MG63 (cell line): ENCODE measurements around the gene MS4A3. TPM values are rescaled to one million over a fixed set of nuclear protein-coding genes. Genes with fewer than 3 reads are reported as not detected.
"Not testable (repeated sequence)": the region's sequence is repeated elsewhere in the genome, so short reads cannot be mapped to it uniquely, and the experiment has no call there.

Experiments
- DNase-seq: peaks from one replicate; pipeline ENCODE4 v3.0.0-alpha.2; 2020
- H3K27me3 ChIP-seq: fragments of 250-450 bp; sonication (Bioruptor Pico); 2 replicates; pipeline ENCODE4 v1.5.1; 2020; ENCODE audit warnings: mild to moderate bottlenecking, moderate library complexity
- H3K36me3 ChIP-seq: fragments of 250-450 bp; sonication (Bioruptor Pico); 2 replicates; pipeline ENCODE4 v1.5.1; 2020; ENCODE audit warnings: mild to moderate bottlenecking, moderate library complexity
- H3K4me3 ChIP-seq: fragments of 250-450 bp; sonication (Bioruptor Pico); 2 replicates; pipeline ENCODE4 v1.5.1; 2020; ENCODE audit warnings: mild to moderate bottlenecking, moderate library complexity
- H3K9me3 ChIP-seq: fragments of 250-450 bp; sonication (Bioruptor Pico); 2 replicates; pipeline ENCODE4 v1.5.1; 2020; ENCODE audit warnings: mild to moderate bottlenecking, moderate library complexity
- total RNA-seq: library from RNA; depleted of rRNA; stranded (reverse); fragments of >200 nt; shearing (Covaris generic); gene quantifications from 2 replicates; pipeline ENCODE4 v1.2.3, GENCODE V29; 2014; ENCODE audit warnings: low replicate concordance

MS4A3 gene
- total RNA-seq, 1 experiment from 2014 or later: not detected

DNA sequence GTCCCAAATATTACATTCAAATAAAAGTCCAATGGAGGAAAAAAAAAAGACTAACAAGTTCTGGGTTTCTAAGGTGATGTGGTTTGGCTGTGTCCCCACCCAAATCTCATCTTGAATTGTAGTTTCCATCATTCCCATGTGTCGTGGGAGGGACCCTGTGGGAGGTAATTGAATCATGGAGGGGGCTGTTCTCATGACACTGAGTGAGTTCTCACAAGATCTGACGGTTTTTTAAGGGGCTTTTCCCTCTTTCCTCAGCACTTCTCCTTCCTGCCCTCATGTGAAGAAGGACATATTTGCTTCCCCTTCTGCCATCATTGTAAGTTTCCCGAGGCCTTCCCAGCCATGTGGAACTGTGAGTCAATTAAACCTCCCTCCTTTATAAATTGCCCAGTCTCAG lies 24.1 kb downstream of the MS4A3 start:
- peaks cover 2% of the 10 kb centered on the region; the same call in 1 of the 2 replicates for H3K9me3 ChIP-seq
- no peak overlapping the region for H3K4me3 ChIP-seq
- DNase-seq: no peak
- H3K27me3 ChIP-seq: no peaks in the 10 kb centered on the region
- no peaks in the 10 kb centered on the region for H3K36me3 ChIP-seq

DNA sequence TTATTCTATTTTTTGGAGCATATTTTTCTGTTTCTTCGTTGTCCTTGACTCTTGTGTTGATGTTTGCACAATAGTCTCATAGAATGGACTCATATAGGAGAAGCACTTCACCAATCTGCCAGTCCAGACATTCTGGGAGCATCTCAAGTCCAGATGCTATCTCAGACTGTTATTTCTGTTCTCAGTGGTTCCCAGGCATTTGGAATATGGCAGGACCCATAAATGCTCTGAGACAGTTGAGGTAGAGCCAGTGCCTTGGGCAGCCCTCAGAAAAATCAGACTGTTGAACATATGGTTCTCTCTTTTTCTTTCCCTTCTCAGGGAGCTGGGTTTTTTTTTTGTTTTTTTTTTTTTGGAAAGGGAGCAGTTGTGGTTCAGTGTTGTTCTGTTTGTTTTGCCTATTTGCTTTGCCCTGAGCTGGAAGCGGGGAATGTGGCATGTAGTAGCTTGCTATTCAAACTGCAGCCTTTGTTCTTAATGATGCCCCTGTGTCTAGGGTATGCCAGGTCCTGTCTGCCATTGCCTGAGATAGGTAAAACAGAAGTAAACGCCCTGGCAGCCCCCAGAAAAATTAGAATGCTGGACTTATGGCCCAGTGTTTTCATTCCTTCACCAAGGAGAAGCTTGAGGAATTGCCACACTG lies 28.3 kb downstream of the MS4A3 start:
- Histone ChIP-seq H3K9me3 (no peaks in the 10 kb centered on the region), H3K4me3 (no peak overlapping the region), H3K27me3 (no peaks in the 10 kb centered on the region)

DNA sequence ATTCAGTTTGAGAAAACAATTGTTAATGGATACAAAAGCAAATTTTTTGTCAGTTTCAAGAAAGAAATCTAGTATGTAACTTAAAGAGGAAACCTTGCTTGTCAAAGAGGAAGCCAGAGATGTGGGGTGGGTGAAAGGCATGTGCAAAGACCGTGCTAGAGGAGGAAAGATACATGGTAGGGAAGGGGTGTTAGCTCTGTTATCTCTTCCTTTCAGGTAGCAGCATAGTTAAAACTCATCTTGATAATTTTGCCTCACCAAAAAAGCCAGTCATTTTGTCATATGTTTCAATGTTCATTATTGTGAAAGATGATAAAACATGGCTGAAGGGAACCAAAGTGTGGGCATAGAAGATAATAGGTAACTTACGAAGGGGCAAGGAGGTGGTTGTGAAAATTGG lies 29.4 kb downstream of the MS4A3 start:
- H3K4me3 ChIP-seq: no peak overlapping the region
- no peaks in the 10 kb centered on the region for H3K9me3 ChIP-seq
- H3K27me3 ChIP-seq: no peaks in the 10 kb centered on the region
- no peak for DNase-seq
- H3K36me3 ChIP-seq: no peaks in the 10 kb centered on the region

More for the DNA sequence above, 28.3 kb downstream of the MS4A3 start:
- DNase-seq: no peak
- H3K36me3 ChIP-seq: no peaks in the 10 kb centered on the region

DNA sequence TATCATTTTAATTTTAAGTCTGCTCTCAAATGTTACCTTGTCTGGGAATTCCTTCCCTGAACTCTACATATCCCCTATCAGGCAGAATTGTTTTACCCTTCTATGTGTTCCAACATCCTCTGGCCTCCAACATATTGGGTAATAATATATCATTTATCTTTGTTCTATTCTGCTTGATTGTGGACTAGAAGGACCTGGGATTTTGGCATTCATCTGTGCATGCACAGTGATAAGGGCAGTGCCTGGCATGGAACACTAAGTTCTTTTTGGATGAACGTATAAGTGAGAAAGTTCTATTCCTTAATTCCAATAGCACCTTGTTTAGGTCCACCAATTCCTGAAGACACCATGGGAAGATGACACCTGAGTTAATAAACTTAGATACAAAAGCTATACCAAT lies 30.8 kb downstream of the MS4A3 start:
- no peaks in the 10 kb centered on the region for H3K27me3 ChIP-seq
- no peak for DNase-seq

DNA sequence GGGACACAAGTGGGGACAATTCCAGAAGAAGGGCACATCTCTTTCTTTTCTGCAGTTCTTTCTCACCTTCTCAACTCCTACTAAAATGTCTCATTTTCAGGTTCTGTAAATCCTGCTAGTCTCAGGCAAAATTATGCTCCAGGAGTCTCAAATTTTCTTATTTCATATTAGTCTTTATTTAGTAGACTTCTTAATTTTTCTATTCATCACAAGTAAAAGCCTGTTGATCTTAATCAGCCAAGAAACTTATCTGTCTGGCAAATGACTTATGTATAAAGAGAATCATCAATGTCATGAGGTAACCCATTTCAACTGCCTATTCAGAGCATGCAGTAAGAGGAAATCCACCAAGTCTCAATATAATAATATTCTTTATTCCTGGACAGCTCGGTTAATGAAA lies 31.9 kb downstream of the MS4A3 start, which contains the start of gene MS4A2:
Gene MS4A2, plus strand, starts transcription at position 301 of the 400 bp plus-strand sequence. CDS start 102 bp downstream, outside the sequence.
- Histone ChIP-seq H3K27me3 (no peaks in the 10 kb centered on the region), H3K9me3 (no peaks in the 10 kb centered on the region), H3K4me3 (no peak within 1 kb of the TSS), H3K36me3 (no peaks in the 10 kb centered on the region)
- DNase-seq: no peak

More for the DNA sequence above, 30.8 kb downstream of the MS4A3 start:
- H3K4me3 ChIP-seq: no peak overlapping the region
- no peaks in the 10 kb centered on the region for H3K9me3 ChIP-seq
- H3K36me3 ChIP-seq: no peaks in the 10 kb centered on the region

DNA sequence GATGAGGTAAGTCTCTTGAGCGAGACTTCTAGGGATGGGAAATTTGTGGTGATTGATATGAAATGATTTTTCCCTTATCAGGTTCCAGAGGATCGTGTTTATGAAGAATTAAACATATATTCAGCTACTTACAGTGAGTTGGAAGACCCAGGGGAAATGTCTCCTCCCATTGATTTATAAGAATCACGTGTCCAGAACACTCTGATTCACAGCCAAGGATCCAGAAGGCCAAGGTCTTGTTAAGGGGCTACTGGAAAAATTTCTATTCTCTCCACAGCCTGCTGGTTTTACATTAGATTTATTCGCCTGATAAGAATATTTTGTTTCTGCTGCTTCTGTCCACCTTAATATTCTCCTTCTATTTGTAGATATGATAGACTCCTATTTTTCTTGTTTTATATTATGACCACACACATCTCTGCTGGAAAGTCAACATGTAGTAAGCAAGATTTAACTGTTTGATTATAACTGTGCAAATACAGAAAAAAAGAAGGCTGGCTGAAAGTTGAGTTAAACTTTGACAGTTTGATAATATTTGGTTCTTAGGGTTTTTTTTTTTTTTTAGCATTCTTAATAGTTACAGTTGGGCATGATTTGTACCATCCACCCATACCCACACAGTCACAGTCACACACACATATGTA lies 39.1 kb downstream of the MS4A3 start:
- Histone ChIP-seq H3K4me3 (no peak overlapping the region), H3K36me3 (no peaks in the 10 kb centered on the region), H3K9me3 (no peaks in the 10 kb centered on the region), H3K27me3 (no peaks in the 10 kb centered on the region)
- no peak for DNase-seq

DNA sequence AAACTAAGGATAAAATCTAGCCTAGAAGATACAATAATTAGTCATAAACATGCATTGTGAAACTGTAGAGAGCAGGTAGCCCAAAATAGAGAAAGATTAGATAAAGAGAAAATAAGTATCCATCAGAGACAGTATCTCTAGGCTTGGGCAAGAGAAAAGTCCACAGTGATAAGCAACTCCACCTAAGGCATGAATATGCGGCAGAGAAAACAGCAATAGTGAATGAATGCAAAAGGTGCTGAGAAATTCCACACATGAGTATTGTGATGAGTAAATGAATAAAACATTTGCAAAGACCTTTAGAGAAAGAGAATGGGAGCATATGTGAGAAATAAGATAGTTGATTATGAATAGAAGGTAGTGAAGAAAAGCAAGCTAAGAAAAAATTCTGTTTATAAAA lies 40.7 kb downstream of the MS4A3 start:
- Histone ChIP-seq H3K9me3 (no peaks in the 10 kb centered on the region), H3K36me3 (no peaks in the 10 kb centered on the region), H3K4me3 (no peak overlapping the region), H3K27me3 (no peaks in the 10 kb centered on the region)
- no peak for DNase-seq

DNA sequence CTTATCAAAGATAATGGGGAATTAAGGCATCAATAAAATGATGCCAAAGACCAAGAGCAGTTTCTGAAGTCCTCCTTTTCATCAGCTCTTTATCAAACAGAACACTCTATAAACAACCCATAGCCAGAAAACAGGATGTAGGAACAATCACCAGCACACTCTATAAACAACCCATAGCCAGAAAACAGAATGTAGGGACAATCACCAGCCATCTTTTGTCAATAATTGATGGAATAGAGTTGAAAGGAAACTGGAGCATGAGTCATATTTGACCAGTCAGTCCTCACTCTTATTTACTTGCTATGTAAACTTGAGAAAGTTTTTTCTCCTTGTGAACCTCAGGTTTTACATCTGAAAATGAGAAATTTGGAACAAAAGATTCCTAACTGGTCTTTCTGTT lies 42.0 kb downstream of the MS4A3 start:
- no peaks in the 10 kb centered on the region for H3K27me3 ChIP-seq
- no peak overlapping the region for H3K4me3 ChIP-seq
- H3K36me3 ChIP-seq: no peaks in the 10 kb centered on the region
- no peak for DNase-seq
- H3K9me3 ChIP-seq: no peaks in the 10 kb centered on the region

DNA sequence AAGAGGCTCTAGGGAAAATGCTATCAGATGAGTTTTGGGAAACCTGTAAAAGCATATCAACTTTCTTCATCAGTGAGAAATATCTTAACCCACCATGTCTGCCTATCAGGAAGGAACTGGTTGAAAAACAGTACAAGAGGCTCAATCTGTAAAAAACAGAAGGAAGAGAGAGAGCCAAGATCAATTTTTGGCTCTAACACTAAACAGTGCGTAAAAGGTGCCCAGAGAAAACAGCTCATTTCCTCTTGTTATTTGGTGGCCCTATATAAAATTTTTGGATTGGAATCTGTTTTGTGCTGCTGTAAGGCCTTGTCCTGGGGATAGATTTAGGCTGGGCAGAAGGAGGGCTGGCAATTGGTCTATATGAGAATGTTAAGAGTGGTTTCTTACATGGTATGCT lies 44.1 kb downstream of the MS4A3 start:
- Histone ChIP-seq H3K4me3 (no peak overlapping the region), H3K36me3 (no peaks in the 10 kb centered on the region)
- no peak for DNase-seq

DNA sequence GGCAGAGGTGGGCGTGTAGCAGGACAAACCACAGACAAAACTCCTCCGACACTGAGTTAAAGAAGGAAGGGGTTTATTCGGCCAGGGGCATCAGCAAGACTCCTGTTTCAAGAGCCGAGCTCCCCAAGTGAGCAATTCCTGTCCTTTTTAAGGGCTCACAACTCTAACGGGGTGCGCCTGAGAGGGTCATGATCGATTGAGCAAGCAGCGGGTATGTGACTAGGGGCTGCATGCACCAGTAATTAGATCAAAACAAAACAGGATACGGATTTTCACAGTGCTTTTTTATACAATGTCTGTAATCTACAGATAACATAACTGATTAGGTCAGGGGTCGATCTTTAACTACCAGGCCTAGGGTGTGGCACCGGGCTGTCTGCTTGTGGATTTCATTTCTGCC lies 44.9 kb downstream of the MS4A3 start:
- not testable (repeated sequence) for H3K36me3 ChIP-seq, DNase-seq, H3K4me3 ChIP-seq, H3K9me3 ChIP-seq, H3K27me3 ChIP-seq

More for the DNA sequence above, 44.1 kb downstream of the MS4A3 start:
- Histone ChIP-seq H3K27me3 (no peaks in the 10 kb centered on the region), H3K9me3 (no peaks in the 10 kb centered on the region)

DNA sequence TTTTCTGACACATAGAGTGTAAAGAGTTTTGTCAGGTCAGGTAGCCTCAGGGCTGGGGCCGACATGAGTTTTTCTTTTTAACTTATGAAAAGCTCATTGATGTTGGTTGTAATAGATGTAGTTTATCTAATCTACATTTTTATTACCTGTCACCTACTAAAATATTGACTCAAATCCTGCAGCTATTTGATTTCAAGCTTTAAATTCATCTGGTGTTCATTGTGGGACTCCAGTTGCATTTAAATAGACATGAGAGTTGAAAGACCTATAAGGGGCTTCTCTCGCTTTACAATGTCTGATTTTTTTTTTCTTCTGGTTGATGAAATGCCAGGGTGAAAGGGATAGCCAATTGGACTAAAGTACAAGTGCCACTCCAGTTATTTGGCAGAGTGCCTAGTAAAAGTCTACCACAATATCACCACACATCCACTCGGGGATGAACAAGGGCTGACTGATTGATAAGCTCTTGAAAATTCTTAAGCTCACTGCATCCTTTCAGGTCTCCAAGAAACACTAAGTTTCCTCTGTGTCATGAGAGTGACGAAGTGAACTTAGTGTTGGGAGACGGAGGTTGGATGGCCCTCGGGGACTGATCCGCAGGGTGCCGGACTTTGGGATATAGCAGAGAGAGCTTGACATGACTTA lies 48.1 kb downstream of the MS4A3 start:
- H3K27me3 ChIP-seq, DNase-seq, H3K36me3 ChIP-seq, H3K9me3 ChIP-seq, H3K4me3 ChIP-seq: not testable (repeated sequence)

DNA sequence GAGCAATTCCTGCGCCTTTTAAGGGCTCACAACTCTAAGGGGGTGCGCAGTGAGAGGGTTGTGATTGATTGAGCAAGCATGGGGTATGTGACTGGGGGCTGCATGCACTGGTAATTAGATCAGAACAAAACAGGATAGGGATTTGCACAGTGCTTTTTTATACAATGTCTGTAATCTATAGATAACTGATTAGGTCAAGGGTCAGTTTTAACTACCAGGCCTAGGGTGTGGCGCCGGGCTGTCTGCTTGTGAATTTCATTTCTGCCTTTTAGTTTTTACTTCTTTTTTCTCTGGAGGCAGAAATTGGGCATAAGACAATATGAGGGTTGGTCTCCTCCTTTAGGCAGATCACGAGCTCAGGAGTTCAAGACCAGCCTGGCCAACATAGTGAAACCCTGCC lies 52.2 kb downstream of the MS4A3 start:
- H3K36me3 ChIP-seq, H3K9me3 ChIP-seq, DNase-seq, H3K27me3 ChIP-seq, H3K4me3 ChIP-seq: not testable (repeated sequence)

DNA sequence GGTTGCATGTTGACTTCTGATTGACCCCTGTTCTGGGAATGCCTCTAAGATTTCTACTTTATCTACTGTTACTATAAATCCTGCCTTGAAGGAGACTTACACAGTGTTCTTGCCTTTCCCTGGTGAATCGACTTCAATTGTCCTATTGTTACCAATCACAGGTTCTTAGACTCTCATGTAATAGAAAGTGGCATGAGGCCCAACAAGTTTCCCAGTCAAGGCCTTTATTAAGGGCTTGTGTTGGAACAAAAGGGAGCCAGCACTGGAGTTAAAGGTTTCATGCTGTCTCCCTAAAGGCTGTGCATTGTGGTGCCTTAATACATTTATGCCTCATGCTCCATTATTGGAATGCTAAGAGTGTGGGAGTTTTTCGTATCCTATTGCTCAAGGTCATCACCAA lies 55.3 kb downstream of the MS4A3 start:
- Histone ChIP-seq H3K36me3 (no peaks in the 10 kb centered on the region), H3K9me3 (no peaks in the 10 kb centered on the region), H3K27me3 (no peaks in the 10 kb centered on the region), H3K4me3 (no peak overlapping the region)
- no peak for DNase-seq

DNA sequence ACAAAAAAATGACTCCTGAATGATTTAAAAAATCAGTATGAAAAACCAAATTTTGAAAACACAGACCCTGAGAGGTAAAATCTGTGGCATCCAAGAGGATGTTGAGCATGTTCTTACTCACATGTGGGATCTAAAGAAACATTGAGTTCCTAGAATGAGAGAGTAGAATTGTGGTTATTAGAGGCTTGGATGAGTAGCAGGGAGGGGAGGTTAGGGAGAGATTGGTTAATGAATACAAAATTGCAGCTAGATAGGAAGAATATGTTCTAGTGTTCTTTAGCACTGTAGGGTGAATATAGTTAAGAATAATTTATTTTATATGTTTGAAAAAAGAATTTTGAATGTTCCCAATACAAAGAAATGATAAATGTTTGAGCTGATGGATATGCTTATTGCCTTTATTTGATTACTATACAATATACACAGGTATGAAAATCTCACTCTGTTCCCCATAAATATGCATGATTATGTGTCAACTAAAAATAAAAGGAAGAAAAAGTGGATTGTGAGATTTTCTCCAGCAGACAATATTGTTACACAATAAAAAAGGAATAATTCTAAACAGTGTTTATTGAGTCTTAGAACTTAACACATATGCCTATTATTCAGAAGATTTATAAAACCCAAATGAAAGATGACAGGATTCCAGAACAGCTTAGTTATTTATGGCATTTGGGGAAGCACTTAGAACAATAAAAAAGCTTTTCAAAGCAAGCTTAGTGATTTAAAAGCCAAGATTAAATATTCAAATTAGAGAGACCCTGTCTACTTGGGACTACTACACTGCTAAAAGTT lies 60.7 kb downstream of the MS4A3 start:
- H3K36me3 ChIP-seq: no peaks in the 10 kb centered on the region
- H3K4me3 ChIP-seq: no peak overlapping the region
- H3K27me3 ChIP-seq: no peaks in the 10 kb centered on the region; the same call in 1 of the 2 replicates
- no peak for DNase-seq
- H3K9me3 ChIP-seq: no peaks in the 10 kb centered on the region

DNA sequence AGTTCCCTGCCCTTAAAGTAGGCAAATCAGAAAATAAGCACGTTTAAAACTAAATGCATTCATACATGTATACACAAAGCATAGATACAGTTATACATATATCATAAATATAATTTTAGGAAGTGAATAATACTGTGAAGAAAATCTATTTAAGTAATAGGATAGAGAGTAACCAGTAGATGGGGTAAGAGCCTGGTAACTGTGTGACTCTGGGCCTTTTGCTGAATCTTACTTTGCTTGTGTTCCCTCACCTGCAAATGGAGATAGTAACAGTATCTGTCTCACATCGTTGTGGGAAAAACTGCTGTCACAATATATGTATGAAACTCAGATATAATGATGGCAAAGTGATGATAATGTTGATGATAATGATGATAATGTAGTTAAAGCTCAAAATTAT lies 61.9 kb downstream of the MS4A3 start:
- Histone ChIP-seq H3K36me3 (no peaks in the 10 kb centered on the region), H3K9me3 (no peaks in the 10 kb centered on the region), H3K4me3 (no peak overlapping the region), H3K27me3 (no peaks in the 10 kb centered on the region; the same call in 1 of the 2 replicates)
- no peak for DNase-seq

DNA sequence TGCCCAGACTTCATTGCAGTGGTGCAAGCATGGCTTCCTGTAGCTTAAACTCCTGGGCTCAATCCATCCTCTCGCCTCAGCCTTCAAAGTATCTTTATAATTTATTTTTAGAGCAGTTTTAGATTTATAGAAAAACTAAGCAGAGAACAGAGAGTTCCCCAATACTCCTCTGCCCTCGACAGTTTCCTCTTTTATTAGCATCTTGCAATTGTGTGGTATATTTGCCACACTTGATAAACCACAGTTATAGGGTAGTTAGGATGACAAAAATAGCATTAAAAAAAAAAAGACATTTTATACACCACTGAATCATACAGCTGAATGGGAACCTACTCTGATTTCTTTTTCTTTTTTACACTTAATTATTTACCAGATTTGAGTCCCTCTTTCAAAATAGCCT lies 63.2 kb downstream of the MS4A3 start:
- H3K36me3 ChIP-seq: no peaks in the 10 kb centered on the region
- no peaks in the 10 kb centered on the region; the same call in 1 of the 2 replicates for H3K27me3 ChIP-seq
- H3K4me3 ChIP-seq: no peak overlapping the region
- H3K9me3 ChIP-seq: no peaks in the 10 kb centered on the region
- DNase-seq: no peak
